GM18505 (cell line): Measurements from ENCODE around the gene PAX8.

Experiments used
- ATAC-seq: cut with Tn5 transposase; IDR thresholded peaks from one replicate; pipeline ENCODE4 v1.9.1; 2021; ENCODE audit not compliant: unreplicated experiment
- POLR2A ChIP-seq: IDR thresholded peaks from 4 replicates; pipeline ENCODE4 v1.6.1; 2011; ENCODE audit warnings: borderline replicate concordance; ENCODE audit not compliant: insufficient read depth, insufficient read length; ENCODE audit errors: extremely low read depth

Gene PAX8

GRCh38 chr2:113228991-113229716 lies 49.6 kb downstream of the PAX8 start:
- no peak for ATAC-seq
- no peak for TF ChIP-seq POLR2A

GRCh38 chr2:113228351-113228750 lies 50.4 kb downstream of the PAX8 start:
- no peak for ATAC-seq
- TF ChIP-seq POLR2A: no peak

- TF ChIP-seq POLR2A: no peak
- ATAC-seq: no peak
Observed at GRCh38 chr2:113227698-113228097, 51.0 kb downstream of the PAX8 start.

- ATAC-seq: no peak
Observed at GRCh38 chr2:113227290-113227689, 51.4 kb downstream of the PAX8 start.

GRCh38 chr2:113226462-113226861 lies 52.3 kb downstream of the PAX8 start:
- ATAC-seq: no peak
- no peak for TF ChIP-seq POLR2A

More at GRCh38 chr2:113227290-113227689, 51.4 kb downstream of the PAX8 start:
- no peak for TF ChIP-seq POLR2A

- no peak for TF ChIP-seq POLR2A
- ATAC-seq: no peak
Observed at GRCh38 chr2:113225263-113226259, 53.2 kb downstream of the PAX8 start.

- no peak for ATAC-seq
- TF ChIP-seq POLR2A: no peak
Observed at GRCh38 chr2:113224647-113225236, 54.0 kb downstream of the PAX8 start.

GRCh38 chr2:113223813-113224212 lies 54.9 kb downstream of the PAX8 start:
- no peak for ATAC-seq
- no peak for TF ChIP-seq POLR2A

- ATAC-seq: no peak
- no peak for TF ChIP-seq POLR2A
Observed at GRCh38 chr2:113221846-113222245, 56.9 kb downstream of the PAX8 start.

GRCh38 chr2:113220970-113221708 lies 57.6 kb downstream of the PAX8 start:
- no peak for TF ChIP-seq POLR2A
- ATAC-seq: no peak

GRCh38 chr2:113219889-113220641 lies 58.7 kb downstream of the PAX8 start:
- no peak for TF ChIP-seq POLR2A
- no peak for ATAC-seq

GRCh38 chr2:113219525-113219888 lies 59.2 kb downstream of the PAX8 start:
- no peak for ATAC-seq
- TF ChIP-seq POLR2A: no peak
